HG03139 (cell line): Measurements from ENCODE around the gene NAMPT.
"Not testable (repeated sequence)": the region's sequence is repeated elsewhere in the genome, so short reads cannot be mapped to it uniquely, and the experiment has no call there.

Experiments used
- ATAC-seq: cut with Tn5 transposase; IDR thresholded peaks from one replicate; pipeline ENCODE4 v1.9.1; 2021; ENCODE audit not compliant: unreplicated experiment

The NAMPT gene

GRCh38 chr7:106238830-106239229 is 46.0 kb downstream of the NAMPT start:
- no peak for ATAC-seq

GRCh38 chr7:106236065-106236464 is 48.7 kb downstream of the NAMPT start:
- ATAC-seq, result no peak

GRCh38 chr7:106234425-106234824 is 50.4 kb downstream of the NAMPT start:
- no peak for ATAC-seq

DNA sequence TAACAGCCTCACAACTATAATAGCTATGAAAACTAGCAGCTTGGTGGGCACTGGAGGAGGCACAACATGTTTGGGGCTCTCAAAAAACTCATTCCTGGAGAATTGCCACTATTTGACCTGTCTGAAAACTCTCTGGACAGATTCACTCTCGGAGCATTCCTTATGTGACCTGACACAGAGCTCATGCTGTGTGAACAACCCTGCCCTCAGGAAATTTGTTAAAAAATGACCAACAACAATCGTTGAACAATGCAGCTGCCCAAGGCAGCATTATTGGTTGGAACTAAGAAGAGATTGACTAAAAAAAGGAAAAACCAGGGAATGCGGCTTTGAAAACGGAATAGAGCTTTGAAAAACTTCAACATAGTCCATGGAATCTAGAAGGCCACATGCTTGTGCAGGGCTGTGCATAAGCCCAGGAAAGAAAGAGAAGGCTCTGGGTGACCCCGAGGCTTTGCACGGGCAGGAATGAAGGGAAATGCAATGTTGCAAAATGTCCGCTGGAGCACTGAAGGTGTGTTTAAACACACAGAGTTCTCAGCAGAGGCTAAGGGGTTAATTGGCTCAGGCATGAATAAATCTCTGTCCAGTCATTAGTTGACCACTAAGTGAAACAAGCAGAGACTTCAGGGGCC is 52.8 kb downstream of the NAMPT start:
- no peak for ATAC-seq

DNA sequence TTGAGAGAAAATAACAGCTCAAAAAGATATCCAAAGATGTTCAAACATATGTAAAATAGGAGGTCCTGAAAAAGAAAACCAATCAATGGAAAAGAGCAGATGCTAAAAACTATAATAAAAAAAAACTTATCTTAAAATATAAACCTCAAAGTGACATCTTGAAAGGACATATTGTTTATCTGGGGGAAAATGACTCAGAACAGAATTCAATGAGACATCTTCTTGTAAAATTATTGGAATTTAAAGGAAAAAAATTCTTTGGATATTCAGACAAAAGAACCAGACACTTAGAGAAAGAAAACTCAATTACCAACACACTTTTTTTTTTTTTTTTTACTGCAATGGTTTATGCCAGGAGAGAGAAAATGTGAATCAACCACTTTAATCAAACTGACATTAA is 58.9 kb downstream of the NAMPT start:
- no peak for ATAC-seq

- no peak for ATAC-seq
These were observed 60.0 kb downstream of the NAMPT start for GRCh38 chr7:106224797-106225196.

DNA sequence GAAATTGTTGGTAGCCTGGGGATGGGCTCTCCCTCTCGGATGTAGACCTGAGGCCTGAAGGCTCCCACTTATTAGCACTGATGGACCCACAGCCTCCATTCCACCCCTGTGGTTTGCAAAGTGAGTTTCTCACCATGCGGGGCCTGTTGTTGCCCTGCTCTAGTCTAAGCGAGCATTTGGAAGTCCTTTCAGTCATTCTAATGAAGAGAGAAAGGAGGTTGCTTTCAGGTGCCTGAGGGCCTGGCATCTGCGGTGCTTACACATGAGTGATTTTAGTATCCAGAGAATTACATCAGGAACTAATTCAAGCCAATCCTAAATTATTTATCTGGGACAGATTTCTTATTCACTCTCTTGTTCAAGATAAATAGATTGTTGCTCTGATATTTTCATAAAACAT is 61.6 kb downstream of the NAMPT start:
- ATAC-seq, result no peak

DNA sequence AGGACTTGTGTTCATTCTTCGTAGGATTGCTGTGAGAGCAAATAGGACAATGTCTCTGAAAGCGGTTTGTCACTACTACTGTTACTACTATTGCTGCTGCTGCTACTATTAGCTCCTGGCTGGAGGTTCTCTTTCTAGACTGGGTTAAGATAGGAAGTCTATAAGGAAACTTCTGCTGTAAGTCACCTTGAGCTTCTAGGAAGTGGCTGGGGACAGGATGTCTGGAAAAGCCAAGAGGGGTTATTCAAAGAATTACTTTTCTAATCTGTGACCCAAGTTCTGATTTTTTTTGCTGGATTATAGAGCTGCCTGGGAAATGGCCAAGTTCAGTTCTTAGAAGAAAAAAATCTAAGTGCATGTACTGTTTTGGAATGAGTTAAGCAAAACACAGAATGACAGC is 62.2 kb downstream of the NAMPT start:
- no peak for ATAC-seq

GRCh38 chr7:106220307-106220706 is 64.5 kb downstream of the NAMPT start:
- ATAC-seq, result no peak

DNA sequence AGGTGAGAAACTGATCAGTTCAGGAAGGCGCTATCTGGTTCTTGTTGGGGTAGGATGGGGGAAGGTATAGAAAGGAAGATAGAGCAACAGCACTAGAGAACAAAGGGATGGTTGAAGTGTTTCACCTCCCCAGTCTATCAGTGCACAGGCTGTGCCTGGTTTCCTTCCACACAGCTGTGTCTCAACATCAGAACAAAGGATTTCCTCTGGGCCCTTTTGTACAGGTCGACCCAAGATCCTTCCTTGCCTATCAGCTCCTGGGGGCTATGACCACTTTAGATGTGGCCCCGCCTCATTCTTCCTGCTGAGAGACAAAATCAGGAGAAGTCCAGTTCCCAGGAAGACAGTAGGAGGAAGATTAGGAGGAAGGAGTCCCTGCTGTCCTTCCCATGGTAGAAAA is 65.6 kb downstream of the NAMPT start:
- ATAC-seq, result no peak

GRCh38 chr7:106218546-106218945 is 66.2 kb downstream of the NAMPT start:
- no peak for ATAC-seq

GRCh38 chr7:106216923-106217542 is 67.8 kb downstream of the NAMPT start:
- no peak for ATAC-seq

- ATAC-seq, result no peak
These were observed 68.3 kb downstream of the NAMPT start for GRCh38 chr7:106216517-106216922.

DNA sequence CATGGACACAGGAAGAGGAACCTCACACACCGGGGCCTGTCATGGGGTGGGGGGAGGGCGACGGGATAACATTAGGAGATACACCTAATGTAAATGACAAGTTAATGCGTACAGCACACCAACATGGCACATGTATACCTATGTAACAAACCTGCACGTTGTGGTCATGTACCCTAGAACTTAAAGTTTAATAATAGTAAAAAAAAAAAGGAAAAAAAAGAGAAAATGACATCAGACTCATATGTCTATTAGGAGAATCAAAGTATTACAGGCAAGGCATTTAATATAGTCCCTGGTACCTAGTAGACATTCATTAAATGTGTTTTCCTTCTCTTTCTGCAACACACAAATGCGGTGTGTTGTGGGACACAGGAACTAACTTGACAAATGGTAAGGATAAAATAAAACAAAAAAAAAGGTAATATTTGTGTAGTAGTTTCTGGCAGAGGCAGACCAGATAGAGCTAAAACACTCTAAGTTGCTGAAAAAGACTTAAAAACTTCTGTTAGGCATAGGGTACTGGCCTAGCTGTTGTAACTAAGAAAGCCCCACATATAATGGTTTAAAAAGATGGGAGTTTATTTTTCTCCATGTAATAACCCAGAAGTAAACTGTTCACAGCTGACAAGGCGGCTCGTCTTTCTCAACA is 68.8 kb downstream of the NAMPT start:
- no peak for ATAC-seq

DNA sequence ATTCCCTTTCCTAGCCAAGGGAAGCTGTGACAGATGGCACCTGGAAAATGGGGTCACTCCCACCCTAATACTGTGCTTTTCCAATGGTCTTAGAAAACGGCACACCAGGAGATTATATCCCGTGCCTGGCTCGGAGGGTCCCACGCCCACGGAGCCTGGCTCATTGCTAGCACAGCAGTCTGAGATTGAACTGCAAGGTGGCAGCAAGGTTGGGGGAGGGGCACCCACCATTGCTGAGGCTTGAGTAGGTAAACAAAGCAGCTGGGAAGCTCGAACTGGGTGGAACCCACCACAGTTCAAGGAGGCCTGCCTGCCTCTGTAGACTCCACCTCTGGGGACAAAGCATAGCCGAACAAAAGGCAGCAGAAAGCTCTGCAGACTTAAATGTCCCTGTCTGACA is 75.8 kb downstream of the NAMPT start:
- ATAC-seq, result not testable (repeated sequence)

GRCh38 chr7:106206826-106207541 is 77.8 kb downstream of the NAMPT start:
- ATAC-seq, result no peak

DNA sequence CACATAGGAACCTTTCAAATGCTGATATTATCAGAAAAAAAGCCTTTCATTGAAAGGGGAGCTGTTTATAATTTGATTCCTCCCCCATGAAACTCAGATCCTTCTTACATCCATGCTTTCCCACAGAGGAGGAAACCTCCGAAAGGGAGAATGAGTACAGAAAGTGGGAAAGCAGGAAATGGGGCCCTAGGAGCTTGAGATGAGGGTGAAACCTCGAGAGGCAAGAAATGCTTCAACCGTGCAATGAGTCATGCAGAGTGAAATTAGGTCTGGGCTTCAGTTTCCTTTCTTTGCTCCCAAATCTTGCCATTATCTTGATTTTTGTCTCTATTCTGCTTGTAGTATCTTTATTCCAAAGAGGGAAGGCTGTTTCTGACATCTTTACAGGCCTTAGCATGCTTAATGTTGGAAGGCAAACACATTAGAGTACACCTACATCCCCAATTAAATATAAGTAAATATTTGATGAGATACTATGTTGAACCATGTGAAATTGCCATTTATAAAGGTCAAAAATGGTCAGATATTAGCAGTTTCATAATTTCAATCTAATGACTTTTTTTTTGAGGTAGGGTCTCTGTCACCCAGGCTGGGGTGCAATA is 79.1 kb downstream of the NAMPT start:
- no peak for ATAC-seq

- no peak for ATAC-seq
These were observed 81.3 kb downstream of the NAMPT start for GRCh38 chr7:106203473-106203872.

DNA sequence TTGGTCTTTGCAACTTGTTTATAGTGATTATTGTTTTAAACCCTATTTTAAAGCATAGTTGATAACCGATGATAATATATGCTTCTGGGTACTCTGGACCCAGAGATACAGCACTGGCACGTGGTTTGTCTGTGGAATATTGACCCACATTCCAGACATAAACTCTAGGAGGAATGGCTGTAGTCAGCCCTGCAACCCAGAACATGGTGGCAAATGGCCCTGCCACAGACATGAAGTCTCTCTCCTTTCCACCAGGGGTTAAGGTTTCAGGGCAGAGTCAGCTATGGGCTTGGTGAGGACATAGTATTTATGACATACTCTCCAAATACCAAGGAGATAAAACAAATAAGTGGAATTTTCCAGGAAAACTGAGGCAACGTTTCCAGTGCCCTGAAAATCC is 83.6 kb downstream of the NAMPT start:
- no peak for ATAC-seq

DNA sequence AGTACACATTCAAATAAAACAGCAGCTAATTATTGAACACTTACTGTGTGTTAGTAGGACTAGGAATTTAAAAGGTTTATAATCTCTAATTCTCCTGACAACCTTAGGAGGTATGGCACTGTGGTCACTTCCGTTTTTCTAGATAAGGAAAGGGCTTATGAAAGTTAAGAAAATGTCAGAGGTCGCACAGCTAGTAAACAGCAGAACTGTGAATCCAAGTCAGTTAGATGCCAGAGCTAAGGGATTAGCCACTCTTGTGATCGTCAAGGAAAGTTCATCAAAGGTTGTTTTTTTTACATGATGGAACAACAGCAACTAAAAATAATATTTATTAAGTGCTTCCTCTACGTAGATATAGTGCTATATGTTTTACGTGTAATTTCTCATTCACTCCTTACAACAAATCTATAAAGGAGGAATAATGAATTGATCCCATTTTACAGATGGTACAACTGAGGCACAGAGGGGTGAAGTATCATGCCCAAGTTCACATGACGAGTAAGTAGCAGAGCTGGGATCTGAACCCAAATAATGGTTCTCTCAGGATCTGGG is 84.9 kb downstream of the NAMPT start:
- ATAC-seq, result no peak

DNA sequence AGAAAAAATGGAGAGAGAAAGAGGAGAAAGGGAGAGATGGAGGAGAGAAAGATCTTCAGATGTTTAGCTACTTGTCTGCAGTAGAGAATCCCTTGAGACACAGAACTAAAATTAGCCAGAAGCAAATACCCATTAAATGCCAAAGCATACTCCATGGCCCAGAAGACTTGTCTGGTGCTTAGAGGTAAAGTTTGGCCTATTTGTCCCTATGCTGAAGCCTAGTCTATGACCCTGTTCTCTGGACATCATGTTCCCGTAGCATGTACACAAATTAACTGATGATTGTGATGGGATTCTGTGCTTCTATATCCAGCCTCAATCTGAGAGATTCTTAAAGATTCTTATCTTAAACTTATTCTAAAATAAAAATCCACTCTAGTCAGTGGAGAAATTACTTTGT is 85.8 kb downstream of the NAMPT start:
- ATAC-seq, result no peak
